Choroid plexus epithelial cell (primary cell): ENCODE data around the gene ACBD3.

Source experiments
- DNase-seq: peaks from one replicate; pipeline ENCODE4 v3.0.0-alpha.2; 2010; ENCODE audit warnings: low read depth
- H3K4me3 ChIP-seq: 2 replicates; pipeline ENCODE4 v1.5.1; 2011; ENCODE audit warnings: low read depth, mild to moderate bottlenecking, control low read depth, low read length, moderate library complexity
- CTCF ChIP-seq: conservative IDR thresholded peaks from 2 replicates; pipeline ENCODE4 v1.5.1; 2011; ENCODE audit warnings: low read depth, mild to moderate bottlenecking, control low read depth, inconsistent platforms, low read length, moderate library complexity

The ACBD3 gene

GRCh38 chr1:226222686-226223085, 36.1 kb upstream of the ACBD3 start:
- no peak for DNase-seq
- H3K4me3 ChIP-seq: no peak overlapping the region
- no peak for TF ChIP-seq CTCF

GRCh38 chr1:226220473-226221189, 34.1 kb upstream of the ACBD3 start:
- no peak overlapping the region for H3K4me3 ChIP-seq
- DNase-seq: no peak
- TF ChIP-seq CTCF: no peak

DNA sequence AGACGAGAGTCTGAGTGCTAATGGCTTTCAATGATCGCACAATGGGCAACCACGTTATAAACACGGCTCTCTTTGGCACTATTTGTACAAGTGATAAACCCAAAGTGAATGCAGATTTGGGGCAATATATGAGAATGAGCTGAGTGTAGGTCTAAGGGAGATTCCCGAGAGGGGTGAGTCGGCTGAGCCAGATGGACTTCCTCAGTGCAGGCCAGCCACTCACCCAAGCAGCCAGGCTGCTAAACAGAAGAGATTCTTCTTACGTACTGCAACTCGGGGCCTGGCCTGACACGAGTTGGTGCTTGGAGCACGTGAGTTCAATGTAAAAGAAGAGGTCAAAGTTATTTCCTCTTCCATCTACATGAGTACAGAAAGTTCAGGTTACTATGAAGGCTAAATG, 30.7 kb upstream of the ACBD3 start:
- peak; percentile 56 for DNase-seq
- no peak overlapping the region for H3K4me3 ChIP-seq
- TF ChIP-seq CTCF: no peak

- TF ChIP-seq CTCF: no peak
- no peak for DNase-seq
- H3K4me3 ChIP-seq: no peak overlapping the region
Measured at GRCh38 chr1:226216056-226216455, 29.5 kb upstream of the ACBD3 start.

GRCh38 chr1:226215239-226215638, 28.7 kb upstream of the ACBD3 start:
- H3K4me3 ChIP-seq: no peak overlapping the region
- TF ChIP-seq CTCF: no peak
- no peak for DNase-seq

DNA sequence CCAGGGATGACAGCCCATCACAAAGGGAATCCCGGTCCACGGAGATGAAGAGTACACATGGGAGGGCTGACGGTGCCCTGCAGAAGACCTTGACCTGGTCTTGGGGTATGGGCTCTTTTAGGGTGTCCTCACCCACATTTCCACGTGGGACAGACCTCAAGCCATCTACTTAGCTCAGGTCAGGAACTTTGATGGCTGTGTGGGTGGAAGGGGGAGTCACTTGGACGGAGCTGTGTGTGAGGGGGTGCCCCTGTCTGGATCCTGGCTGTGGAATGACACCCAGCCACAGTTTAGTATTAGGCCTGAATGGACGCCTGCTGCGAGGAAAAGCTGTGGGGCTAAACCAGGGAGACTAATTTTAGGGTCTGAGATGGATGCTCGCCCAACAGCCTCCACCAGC, 26.0 kb upstream of the ACBD3 start:
- TF ChIP-seq CTCF: no peak
- H3K4me3 ChIP-seq: no peak overlapping the region
- DNase-seq: no peak

GRCh38 chr1:226211181-226211821, 24.8 kb upstream of the ACBD3 start:
- no peak overlapping the region for H3K4me3 ChIP-seq
- no peak for DNase-seq
- no peak for TF ChIP-seq CTCF
